ENCODE measurements around the gene RHOF.

RHOF gene, protein sequence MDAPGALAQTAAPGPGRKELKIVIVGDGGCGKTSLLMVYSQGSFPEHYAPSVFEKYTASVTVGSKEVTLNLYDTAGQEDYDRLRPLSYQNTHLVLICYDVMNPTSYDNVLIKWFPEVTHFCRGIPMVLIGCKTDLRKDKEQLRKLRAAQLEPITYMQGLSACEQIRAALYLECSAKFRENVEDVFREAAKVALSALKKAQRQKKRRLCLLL

GRCh38 chr12:121793440-121793837 lies at the start of gene RHOF:
Gene RHOF (minus strand): TSS chr12:121793688. CDS start chr12:121793633, 55 bp downstream.
- FAIRE-seq: no peak

DNA sequence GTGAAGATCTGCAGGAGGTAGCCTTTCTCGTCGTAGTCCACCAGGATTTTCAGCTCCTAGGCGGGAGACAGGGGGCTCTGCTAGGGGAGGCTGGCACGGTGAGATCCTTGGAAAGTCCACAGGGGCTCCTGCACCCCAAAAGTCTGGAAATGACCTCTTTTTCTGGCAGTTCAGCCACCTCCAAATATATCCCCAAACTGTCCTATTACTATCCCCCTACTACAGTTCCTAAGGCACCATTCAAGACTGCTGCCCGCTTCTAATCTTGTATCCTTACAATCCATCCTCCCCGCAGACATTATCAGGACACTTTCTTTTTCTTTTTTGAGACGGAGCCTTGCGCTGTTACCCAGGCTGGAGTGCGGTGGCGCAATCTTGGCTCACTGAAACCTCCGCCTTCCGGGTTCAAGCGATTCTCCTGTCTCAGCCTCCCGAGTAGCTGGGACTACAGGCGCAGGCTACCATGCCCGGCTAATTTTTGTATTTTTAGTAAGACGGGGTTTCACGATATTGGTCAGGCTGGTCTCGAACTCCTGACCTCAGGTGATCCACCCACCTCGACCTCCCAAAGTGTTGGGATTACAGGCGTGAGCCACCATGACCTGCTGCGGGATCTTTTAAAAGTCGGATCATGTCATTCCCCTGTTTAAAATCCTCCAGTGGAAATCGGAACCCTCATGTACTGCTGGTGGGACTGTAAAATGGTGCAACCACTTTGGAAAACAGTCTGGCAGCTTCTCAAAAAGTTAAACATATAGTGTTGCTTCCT lies 46.7 kb upstream of the RHOF start:
- FAIRE-seq: no peak

DNA sequence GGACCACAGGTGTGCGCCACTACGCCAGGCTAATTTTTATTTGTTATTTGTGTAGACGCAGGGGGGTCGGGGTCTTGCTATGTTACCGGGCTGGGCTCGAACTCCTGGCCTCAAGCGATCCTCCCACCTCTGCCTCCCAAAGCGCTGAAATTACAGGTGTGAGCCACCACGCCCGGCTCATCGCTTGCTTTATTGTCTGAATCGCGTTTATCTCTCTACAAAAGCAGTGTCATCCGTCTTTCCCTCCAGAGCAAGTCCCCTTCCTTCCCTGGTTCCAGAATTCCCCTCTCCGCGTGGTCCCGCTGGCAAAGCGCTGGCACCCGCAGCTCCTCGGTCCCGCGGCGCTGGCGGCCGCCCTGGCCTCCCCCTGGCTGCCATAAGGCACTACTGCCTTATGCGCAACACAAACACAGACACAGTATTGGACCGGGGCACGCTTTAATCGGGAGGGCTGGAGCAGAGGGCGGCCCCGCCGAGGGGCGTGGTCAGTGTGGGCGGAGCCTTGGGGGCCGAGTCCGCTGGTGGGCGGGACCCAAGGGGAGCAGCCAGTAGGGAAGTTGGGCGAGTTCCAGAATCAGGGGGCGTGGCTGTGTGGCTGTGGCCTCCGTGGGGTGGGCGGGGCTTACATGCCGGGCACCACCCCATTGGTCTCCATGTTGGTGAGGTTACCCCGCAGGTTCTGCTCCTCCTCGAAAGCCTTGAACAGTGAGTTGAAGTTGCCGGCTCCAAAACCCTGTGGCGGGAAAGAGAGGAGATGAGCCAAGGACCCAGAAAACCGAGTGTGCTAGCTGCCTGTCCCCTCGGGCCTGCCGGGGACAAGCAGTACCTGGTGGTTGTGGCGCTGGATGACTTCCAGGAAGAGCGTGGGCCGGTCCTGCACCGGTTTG lies 45.9 kb upstream of the RHOF start:
- peak; percentile 66 for FAIRE-seq

- FAIRE-seq: no peak
These were observed 44.6 kb upstream of the RHOF start for GRCh38 chr12:121838126-121838525.

- no peak for FAIRE-seq
These were observed 44.2 kb upstream of the RHOF start for GRCh38 chr12:121837680-121838079.

- no peak for FAIRE-seq
These were observed 38.2 kb upstream of the RHOF start for GRCh38 chr12:121831571-121832245.

DNA sequence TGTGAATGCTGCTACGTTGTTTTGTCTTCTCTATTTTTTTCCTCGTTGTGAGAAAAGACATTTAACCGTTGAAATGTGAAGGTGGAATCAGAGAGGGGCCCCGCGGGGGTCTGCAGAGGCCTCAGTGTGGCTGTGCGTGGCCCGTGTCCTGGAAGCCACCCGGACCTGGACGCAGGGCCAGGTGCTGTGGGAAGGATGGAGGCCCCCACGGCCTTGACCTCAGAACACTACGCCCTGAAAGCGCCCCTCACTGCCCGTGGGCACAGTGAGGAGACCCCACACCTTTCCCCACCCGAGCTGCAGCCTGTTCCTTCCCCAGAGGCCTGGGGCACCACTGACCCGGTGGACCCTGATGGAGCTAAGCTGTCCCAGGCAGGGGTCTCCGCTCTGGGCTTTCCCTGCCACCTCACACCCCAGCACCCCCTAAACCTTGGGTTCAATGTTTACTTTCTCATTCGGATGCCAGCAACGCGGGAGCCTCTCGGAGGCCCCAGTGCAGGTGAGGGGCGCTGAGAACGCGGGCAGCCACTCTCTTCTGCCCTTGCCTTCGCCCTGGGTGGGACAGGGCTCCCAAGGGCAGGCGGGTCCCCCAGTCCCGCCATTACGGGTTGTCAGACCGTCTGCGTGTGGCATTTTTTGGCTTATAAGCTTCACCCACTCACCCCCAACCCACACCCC lies 37.2 kb upstream of the RHOF start:
- FAIRE-seq: no peak

DNA sequence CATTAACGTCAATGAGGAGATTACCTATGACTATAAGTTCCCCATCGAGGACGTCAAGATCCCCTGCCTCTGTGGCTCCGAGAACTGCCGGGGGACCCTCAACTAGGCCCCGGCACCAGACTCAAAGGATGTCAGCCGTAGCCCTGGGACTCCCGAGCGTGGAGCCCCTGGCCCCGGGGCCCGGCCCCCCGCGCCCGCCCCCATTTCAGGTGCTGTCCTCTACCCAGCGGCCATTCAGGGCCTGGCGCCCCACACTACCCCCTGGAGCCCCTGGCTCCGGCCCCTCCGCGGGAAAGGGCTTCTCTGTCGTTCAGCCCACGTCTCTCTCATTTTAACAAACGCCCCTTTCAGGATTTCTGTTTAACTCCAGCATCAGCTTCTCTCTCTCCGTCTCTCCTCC lies 36.6 kb upstream of the RHOF start:
- FAIRE-seq: no peak

GRCh38 chr12:121829250-121829918 lies 35.9 kb upstream of the RHOF start:
- FAIRE-seq: no peak

DNA sequence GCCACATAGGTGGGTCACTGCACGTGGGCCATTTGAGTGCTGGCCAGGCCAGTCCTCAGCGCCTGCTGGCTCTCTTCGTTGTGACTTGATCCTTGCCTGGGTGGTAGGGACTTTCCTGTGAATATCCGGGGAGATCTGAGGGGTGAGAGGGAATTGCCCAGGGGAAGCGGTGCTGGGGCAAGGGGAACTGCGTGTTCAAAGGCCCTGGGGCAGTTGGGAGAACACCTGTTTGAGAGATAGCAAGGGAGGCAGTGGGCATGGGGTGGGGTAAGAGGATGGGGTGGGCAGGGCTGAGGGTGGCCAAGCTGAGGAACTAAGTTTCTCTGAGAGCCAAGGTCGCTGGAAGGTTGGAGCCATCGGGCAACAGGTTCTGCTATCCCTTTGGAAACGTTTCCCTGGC lies 35.3 kb upstream of the RHOF start:
- no peak for FAIRE-seq

DNA sequence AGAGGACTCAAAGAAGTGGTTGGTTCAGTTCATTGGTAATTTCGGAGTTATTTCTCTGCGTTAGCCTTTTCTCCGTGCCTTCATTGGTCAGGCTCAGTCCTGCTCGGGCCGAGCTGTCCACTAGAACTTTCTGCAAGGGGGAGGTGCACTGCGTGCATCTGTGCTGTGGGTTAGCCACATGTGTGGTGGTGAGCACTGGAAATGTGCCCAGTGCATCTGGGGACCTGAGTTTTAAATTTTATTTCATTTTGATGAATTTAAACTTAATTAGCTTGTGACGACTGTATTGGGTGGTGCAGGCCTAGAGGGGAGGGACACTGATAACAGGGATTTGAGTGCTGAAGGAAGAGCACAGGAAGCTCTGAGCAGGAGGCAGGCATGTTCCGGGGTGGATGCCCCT lies 34.8 kb upstream of the RHOF start:
- no peak for FAIRE-seq

DNA sequence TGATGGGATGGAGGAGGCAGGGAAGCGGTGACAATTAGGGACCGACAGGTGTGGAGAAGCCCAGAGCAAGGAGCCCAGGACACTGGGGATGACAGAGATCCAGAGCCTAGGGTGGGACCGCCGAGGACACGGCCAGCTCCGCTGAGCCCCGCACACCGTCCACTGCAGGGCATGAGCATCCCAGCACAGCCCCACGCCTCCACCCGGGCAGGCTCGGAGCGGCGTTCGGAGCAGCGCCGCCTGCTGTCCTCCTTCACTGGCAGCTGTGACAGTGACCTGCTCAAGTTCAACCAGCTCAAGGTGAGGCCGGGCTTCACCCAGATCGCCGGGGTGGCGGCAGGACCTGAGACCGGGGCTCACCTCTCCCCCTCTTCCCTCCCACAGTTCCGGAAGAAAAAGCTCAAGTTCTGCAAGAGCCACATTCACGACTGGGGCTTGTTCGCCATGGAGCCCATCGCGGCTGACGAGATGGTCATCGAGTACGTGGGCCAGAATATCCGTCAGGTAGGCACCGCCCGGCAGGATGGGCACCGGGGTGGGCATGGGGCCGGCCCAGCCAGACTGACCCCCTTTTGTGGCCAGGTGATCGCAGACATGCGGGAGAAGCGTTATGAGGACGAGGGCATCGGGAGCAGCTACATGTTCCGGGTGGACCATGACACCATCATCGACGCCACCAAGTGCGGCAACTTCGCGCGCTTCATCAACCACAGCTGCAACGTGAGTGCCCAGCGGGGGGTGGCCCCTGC lies 34.0 kb upstream of the RHOF start:
- FAIRE-seq: no peak

DNA sequence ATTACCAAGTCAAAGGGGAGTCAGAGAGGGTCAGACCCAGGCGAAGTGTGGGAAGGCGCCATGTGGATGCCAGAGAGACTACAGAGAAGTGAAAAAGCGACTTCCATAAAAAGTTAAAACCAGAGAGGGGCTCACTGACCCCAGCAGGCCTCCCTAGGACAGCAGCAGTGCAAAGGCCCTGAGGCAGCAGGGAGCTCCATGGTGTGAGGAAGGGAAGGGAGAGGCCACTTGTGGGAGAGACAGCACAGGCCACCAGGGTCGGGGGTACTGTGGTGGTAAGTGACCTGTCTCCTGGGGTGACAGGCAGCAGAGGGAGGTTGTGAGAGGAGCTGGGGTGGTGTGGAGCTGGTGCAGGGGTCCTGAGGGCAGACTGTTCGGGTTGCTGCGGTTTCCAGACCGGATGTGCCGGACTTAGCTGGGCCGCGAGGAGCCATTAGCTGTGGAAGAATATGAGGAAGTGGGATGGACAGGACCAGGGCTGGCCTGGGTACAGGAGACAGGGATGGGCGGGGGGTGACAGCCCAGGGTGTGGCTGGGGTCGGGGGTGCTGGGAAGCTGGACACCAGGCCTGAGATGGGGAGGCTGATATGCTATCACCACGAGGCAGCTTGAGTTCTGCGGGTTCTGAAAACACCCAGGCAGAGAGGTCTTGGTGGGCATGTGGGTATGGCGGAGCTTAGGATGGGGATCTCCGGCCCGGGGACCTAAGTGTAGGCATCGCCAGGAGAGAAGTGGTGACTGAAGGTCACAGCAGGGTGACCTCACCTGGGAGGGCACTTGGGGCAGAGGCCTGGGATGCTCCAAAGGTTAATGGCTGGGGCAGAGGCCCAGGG lies 33.0 kb upstream of the RHOF start:
- FAIRE-seq: no peak

GRCh38 chr12:121825041-121825523 lies 31.6 kb upstream of the RHOF start:
- no peak for FAIRE-seq

GRCh38 chr12:121823727-121824115 lies 30.2 kb upstream of the RHOF start:
- no peak for FAIRE-seq

GRCh38 chr12:121823101-121823726 lies 29.7 kb upstream of the RHOF start:
- no peak for FAIRE-seq

GRCh38 chr12:121822393-121823100 lies 29.1 kb upstream of the RHOF start:
- no peak for FAIRE-seq

DNA sequence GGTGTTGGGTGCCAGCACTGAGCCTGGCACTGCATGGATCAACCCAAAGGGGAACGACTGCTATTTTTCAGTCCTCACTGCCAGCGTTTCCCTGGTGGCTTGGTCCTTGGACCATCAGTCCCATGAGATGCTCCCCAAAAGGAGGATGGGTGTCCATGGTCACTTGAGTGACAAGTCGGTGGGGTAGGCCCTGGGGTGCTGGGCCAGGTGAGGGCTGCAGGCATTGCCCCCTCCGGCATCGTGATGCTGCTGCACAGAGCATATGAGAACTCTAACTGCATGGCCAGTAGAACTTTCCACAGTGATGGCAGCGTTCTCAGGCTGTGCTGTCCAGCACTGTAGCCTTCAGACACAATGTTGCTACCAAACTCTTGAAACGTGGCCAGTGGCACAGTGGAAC lies 26.6 kb upstream of the RHOF start:
- FAIRE-seq: no peak

Measured in colon (tissue), 2 donors.